A549 (cell line): ENCODE data around the gene SEC24A. TPM values are rescaled to one million over a fixed set of nuclear protein-coding genes. Genes with fewer than 3 reads are reported as not detected.
"Not testable (repeated sequence)": the region's sequence is repeated elsewhere in the genome, so short reads cannot be mapped to it uniquely, and the experiment has no call there.

Source experiments
- ATAC-seq, 2 experiments: fragments of 200-7000 bp in 1 of 2; fragments of >200 bp in 1 of 2; cut with Nextera tagmentation in 1 of 2; cut with Tn5 transposase in 1 of 2; 3 replicates each; pipeline versions ENCODE4 v1.8.0 to v1.9.1; 2018 to 2020; ENCODE audit warnings: mild to moderate bottlenecking in 1 of 2, moderate library complexity in 1 of 2
- CTCF ChIA-PET: fragments of 300-600 bp; sonication (Branson Sonifier 250); formaldehyde crosslinking; extraction: SDS; loops from one replicate; lab custom pipeline; 2021; ENCODE audit warnings: antibody characterized with exemption, inconsistent platforms; lab: Yijun Ruan, JAX
- POLR2A ChIA-PET: fragments of 350-600 bp; formaldehyde crosslinking; extraction: SDS; loops from one replicate; lab custom pipeline; 2021; ENCODE audit warnings: antibody characterized with exemption, inconsistent platforms; lab: Yijun Ruan, JAX
- DNase-seq, 2 experiments: peaks; one replicate each; pipeline versions ENCODE4 v3.0.0 to v3.0.0-alpha.2; 2011 to 2016; ENCODE audit warnings: low read depth in 1 of 2, low spot score in 1 of 2
- FAIRE-seq: peaks from 2 replicates; lab custom pipeline; 2011; peaks lifted over from hg19 to GRCh38; lab: Jason Lieb, UNC
- H3K27ac ChIP-seq, 2 experiments: fragments of >200 bp; sonication (Bioruptor Twin); formaldehyde crosslinking; 3 replicates each; pipeline ENCODE4 v1.5.1; 2016 to 2017
- H3K4me1 ChIP-seq: fragments of >200 bp; sonication (Bioruptor Twin); formaldehyde crosslinking; 3 replicates; pipeline ENCODE4 v1.6.1; 2016
- H3K4me2 ChIP-seq: fragments of >200 bp; sonication (Bioruptor Twin); formaldehyde crosslinking; 3 replicates; pipeline ENCODE4 v1.6.1; 2016
- H3K4me3 ChIP-seq: fragments of >200 bp; sonication (Bioruptor Twin); formaldehyde crosslinking; 3 replicates; pipeline ENCODE4 v1.5.1; 2016
- H3K9me3 ChIP-seq: fragments of >200 bp; sonication (Bioruptor Twin); formaldehyde crosslinking; 3 replicates; pipeline ENCODE4 v1.6.1; 2016
- ATOH8 ChIP-seq: fragments of 250-450 bp; sonication (Bioruptor Pico); IDR thresholded peaks from 2 replicates; pipeline ENCODE4 v1.5.0; 2020; ENCODE audit warnings: low read depth, mild to moderate bottlenecking, moderate library complexity
- CBX8 ChIP-seq: fragments of 200-600 bp; sonication (generic); IDR thresholded peaks from 2 replicates; pipeline ENCODE4 v1.6.1; 2016
- CHD2 ChIP-seq: fragments of 150-350 bp; IDR thresholded peaks from 2 replicates; pipeline ENCODE4 v1.6.1; 2014; ENCODE audit warnings: low read length; ENCODE audit not compliant: partially characterized antibody
- E2F6 ChIP-seq: IDR thresholded peaks from 2 replicates; pipeline ENCODE4 v1.6.1; 2012; ENCODE audit warnings: low read depth, borderline replicate concordance
- EP300 ChIP-seq, 2 experiments: fragments of >200 bp; sonication (Bioruptor Twin); formaldehyde crosslinking; IDR thresholded peaks; 2 replicates in 1 of 2; 3 replicates in 1 of 2; pipeline ENCODE4 v1.6.1; 2016 to 2017
- FOSB ChIP-seq: fragments of 250-450 bp; sonication (Bioruptor Pico); IDR thresholded peaks from 2 replicates; pipeline ENCODE4 v1.5.0; 2020; ENCODE audit warnings: mild to moderate bottlenecking, moderate library complexity
- HDAC2 ChIP-seq: fragments of 200-600 bp; sonication (generic); IDR thresholded peaks from 2 replicates; pipeline ENCODE4 v1.6.1; 2016
- HES2 ChIP-seq: fragments of >200 bp; sonication (Bioruptor Twin); formaldehyde crosslinking; IDR thresholded peaks from 2 replicates; pipeline ENCODE4 v1.6.1; 2016
- HEYL ChIP-seq: fragments of 250-450 bp; sonication (Bioruptor Pico); IDR thresholded peaks from 2 replicates; pipeline ENCODE4 v1.8.0; 2021; ENCODE audit warnings: mild to moderate bottlenecking, moderate library complexity
- HMGXB4 ChIP-seq: fragments of 250-450 bp; sonication (Bioruptor Pico); IDR thresholded peaks from 2 replicates; pipeline ENCODE4 v1.5.0; 2021; ENCODE audit warnings: mild to moderate bottlenecking, moderate library complexity, borderline replicate concordance
- HOXA7 ChIP-seq: fragments of 250-450 bp; sonication (Bioruptor Pico); IDR thresholded peaks from 2 replicates; pipeline ENCODE4 v1.5.0; 2020; ENCODE audit warnings: mild to moderate bottlenecking, moderate library complexity
- HOXB13 ChIP-seq: fragments of 250-450 bp; sonication (Bioruptor Pico); IDR thresholded peaks from 2 replicates; pipeline ENCODE4 v1.5.0; 2020; ENCODE audit warnings: low read depth, mild to moderate bottlenecking, moderate library complexity
- JUN ChIP-seq, 2 experiments: fragments of >200 bp; sonication (Bioruptor Twin); formaldehyde crosslinking; IDR thresholded peaks; 2 replicates in 1 of 2; 3 replicates in 1 of 2; pipeline ENCODE4 v1.6.1; 2016 to 2017
- KDM5A ChIP-seq: fragments of 200-600 bp; sonication (generic); IDR thresholded peaks from 2 replicates; pipeline ENCODE4 v1.6.1; 2016; ENCODE audit warnings: antibody characterized with exemption, mild to moderate bottlenecking
- MAZ ChIP-seq: fragments of 150-350 bp; IDR thresholded peaks from 2 replicates; pipeline ENCODE4 v1.6.1; 2014; ENCODE audit warnings: antibody characterized with exemption, low read depth, low read length, borderline replicate concordance
- MYC ChIP-seq: IDR thresholded peaks from 2 replicates; pipeline ENCODE4 v1.6.1; 2012; ENCODE audit warnings: mild to moderate bottlenecking, inconsistent platforms, low read length, improper control_type of control experiment, borderline replicate concordance
- POLR2A ChIP-seq: IDR thresholded peaks from 2 replicates; pipeline ENCODE4 v1.6.1; 2012; ENCODE audit warnings: mild to moderate bottlenecking, low read length
- RCOR1 ChIP-seq: fragments of 150-350 bp; IDR thresholded peaks from 2 replicates; pipeline ENCODE4 v1.6.1; 2014; ENCODE audit warnings: antibody characterized with exemption, low read length, low read depth
- REST ChIP-seq: fragments of 200-600 bp; sonication (generic); IDR thresholded peaks from 2 replicates; pipeline ENCODE4 v1.6.1; 2016; ENCODE audit warnings: antibody characterized with exemption, mild to moderate bottlenecking, moderate library complexity
- TFCP2L1 ChIP-seq: fragments of 250-450 bp; sonication (Bioruptor Pico); IDR thresholded peaks from 2 replicates; pipeline ENCODE4 v1.5.0; 2021; ENCODE audit warnings: mild to moderate bottlenecking
- ZC3H11A ChIP-seq: fragments of 450-650 bp; IDR thresholded peaks from 2 replicates; pipeline ENCODE4 v1.6.1; 2014; ENCODE audit warnings: antibody characterized with exemption, mild to moderate bottlenecking
- ZNF302 ChIP-seq: fragments of 250-450 bp; sonication (Bioruptor Pico); IDR thresholded peaks from 2 replicates; pipeline ENCODE4 v1.9.0; 2021; ENCODE audit warnings: inconsistent platforms, mild to moderate bottlenecking, moderate library complexity
- ZSCAN20 ChIP-seq: fragments of 250-450 bp; sonication (Bioruptor Pico); IDR thresholded peaks from 2 replicates; pipeline ENCODE4 v1.8.0; 2022; ENCODE audit warnings: mild to moderate bottlenecking, moderate library complexity
- WGBS: methylation state at CpG from one replicate; pipeline ENCODE4 v1.1.6; 2017; ENCODE audit errors: missing lambda C conversion rate; 5-methylcytosine and 5-hydroxymethylcytosine counted together
- polyA plus RNA-seq, 4 experiments: library from polyadenylated mRNA; depleted of rRNA in 3 of 4; stranded (reverse); fragments of >200 nt; fragmentation: RNase III in 1 of 4; extraction: RNeasy Plus Mini Kit Qiagen cat#74134 plus additional on column Dnase treatment in 1 of 4; gene quantifications; 2 replicates in 3 of 4; 3 replicates in 1 of 4; pipeline ENCODE4 v1.2.3, GENCODE V29; 2011 to 2017

Gene SEC24A
- polyA plus RNA-seq, 2 of the 4 experiments (the other 2 are of a cell fraction), result 11.6 to 23.6 TPM

- CTCF ChIA-PET, ATAC-seq, H3K4me3 ChIP-seq, FAIRE-seq, H3K27ac ChIP-seq, H3K9me3 ChIP-seq, DNase-seq, POLR2A ChIA-PET: not testable (repeated sequence)
- H3K4me1 ChIP-seq, result peaks cover 18% of the 10 kb centered on the region; the same call in 2 of the 3 replicates
- 84% methylated on average over 6 of the region's 6 CpGs for WGBS
- H3K4me2 ChIP-seq, result peak overlapping the region; percentile 98
Observed at GRCh38 chr5:134650660-134651059, 2.1 kb downstream of the SEC24A start.

GRCh38 chr5:134651531-134651930, 2.9 kb downstream of the SEC24A start:
- POLR2A ChIA-PET, result no interaction called here
- Histone ChIP-seq H3K4me3 (no peak overlapping the region), H3K27ac (no peak overlapping the region), H3K9me3 (no peaks in the 10 kb centered on the region), H3K4me2 (no peak overlapping the region), H3K4me1 (peaks cover 18% of the 10 kb centered on the region; the same call in 2 of the 3 replicates)
- TF ChIP-seq TFCP2L1, result no peak
- TF ChIP-seq CHD2, result no peak
- no peak for TF ChIP-seq HOXB13 (CRISPR knock-in tag)
- TF ChIP-seq POLR2A, result no peak
- TF ChIP-seq REST, result no peak
- no peak for TF ChIP-seq FOSB (CRISPR knock-in tag)
- no peak for TF ChIP-seq HMGXB4 (CRISPR knock-in tag)
- no peak for TF ChIP-seq KDM5A
- no peak for TF ChIP-seq ZNF302
- no peak for TF ChIP-seq MAZ
- TF ChIP-seq HOXA7 (CRISPR knock-in tag), result no peak
- no peak for TF ChIP-seq ZSCAN20 (CRISPR knock-in tag)
- no peak for TF ChIP-seq MYC
- no peak for TF ChIP-seq RCOR1
- TF ChIP-seq JUN (IDR thresholded peaks at IDR 0.05), result no peak
- no peak for ATAC-seq
- no peak for FAIRE-seq
- CTCF ChIA-PET, result no interaction called here
- no peak for DNase-seq
- WGBS, result 81% methylated on average over 4 of the region's 4 CpGs

GRCh38 chr5:134656690-134657089, 8.1 kb downstream of the SEC24A start:
- WGBS, result 79% methylated on average over 8 of the region's 8 CpGs
- DNase-seq, result no peak
- H3K27ac ChIP-seq, result no peak overlapping the region
- H3K9me3 ChIP-seq, result no peaks in the 10 kb centered on the region
- CTCF ChIA-PET, result no interaction called here
- ATAC-seq, result no peak
- H3K4me3 ChIP-seq, result no peak overlapping the region
- H3K4me1 ChIP-seq, result no peaks in the 10 kb centered on the region
- H3K4me2 ChIP-seq, result no peak overlapping the region
- POLR2A ChIA-PET, result interaction anchor here (0.6 kb wide), 1 partner anchor 26 kb away, joined by 3 read pairs; no protein-coding TSS in a partner anchor
- FAIRE-seq, result no peak
- TF ChIP-seq E2F6, result no peak
- no peak for TF ChIP-seq TFCP2L1
- TF ChIP-seq REST, result no peak
- TF ChIP-seq HEYL (CRISPR knock-in tag), result no peak
- no peak for TF ChIP-seq KDM5A
- TF ChIP-seq ZC3H11A, result no peak
- no peak for TF ChIP-seq ATOH8 (CRISPR knock-in tag)
- no peak for TF ChIP-seq EP300 (IDR thresholded peaks at IDR 0.05)
- no peak for TF ChIP-seq POLR2A
- TF ChIP-seq CHD2, result no peak
- TF ChIP-seq RCOR1, result no peak
- no peak for TF ChIP-seq HES2
- TF ChIP-seq HDAC2, result no peak
- TF ChIP-seq CBX8, result no peak
